GM21423 (cell line): ENCODE results near the gene SKIC8.

ENCODE experiments used
- ATAC-seq: cut with Tn5 transposase; IDR thresholded peaks from one replicate; pipeline ENCODE4 v1.9.1; 2021; ENCODE audit warnings: mild to moderate bottlenecking, moderate library complexity; ENCODE audit not compliant: unreplicated experiment

SKIC8 gene

DNA sequence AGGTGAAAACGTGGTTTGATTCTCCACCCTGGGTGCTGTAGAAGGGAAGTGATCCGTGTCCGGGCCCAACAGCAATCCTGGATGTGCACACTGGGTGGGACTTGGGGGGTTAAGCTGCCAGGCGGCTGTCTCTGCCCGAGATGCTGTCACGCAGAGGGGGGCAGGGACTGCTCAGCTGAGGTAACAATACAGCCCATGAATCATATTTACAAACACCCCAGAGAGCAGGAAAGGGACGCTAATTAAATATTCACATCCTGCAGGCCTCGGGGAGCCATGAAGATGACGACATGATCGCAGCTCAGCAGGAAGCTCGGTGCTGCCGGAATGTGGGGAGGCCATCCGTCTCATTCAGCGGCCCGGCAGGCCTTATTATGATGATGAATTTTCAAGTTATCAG lies 22.8 kb upstream of the SKIC8 start:
- no peak for ATAC-seq

DNA sequence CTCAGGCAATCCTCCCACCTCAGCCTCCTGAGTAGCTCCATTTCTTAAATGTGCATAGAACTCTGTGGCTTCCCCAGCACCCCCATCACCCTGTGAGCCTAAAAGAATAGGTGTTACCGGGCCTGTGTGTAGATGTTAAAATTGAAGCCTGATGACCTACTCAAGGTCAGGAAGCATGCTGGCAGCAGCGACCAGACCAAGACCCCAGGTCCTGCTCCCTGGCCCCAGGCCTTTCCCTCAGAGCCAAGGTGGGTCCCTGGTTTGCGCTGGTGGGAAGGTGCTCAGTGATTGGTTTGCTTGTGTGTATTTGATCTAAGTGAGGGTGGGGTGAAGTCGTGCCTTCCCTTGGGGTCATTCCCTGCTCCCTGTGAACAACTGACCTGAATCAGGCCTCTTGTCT lies 22.4 kb upstream of the SKIC8 start:
- no peak for ATAC-seq

DNA sequence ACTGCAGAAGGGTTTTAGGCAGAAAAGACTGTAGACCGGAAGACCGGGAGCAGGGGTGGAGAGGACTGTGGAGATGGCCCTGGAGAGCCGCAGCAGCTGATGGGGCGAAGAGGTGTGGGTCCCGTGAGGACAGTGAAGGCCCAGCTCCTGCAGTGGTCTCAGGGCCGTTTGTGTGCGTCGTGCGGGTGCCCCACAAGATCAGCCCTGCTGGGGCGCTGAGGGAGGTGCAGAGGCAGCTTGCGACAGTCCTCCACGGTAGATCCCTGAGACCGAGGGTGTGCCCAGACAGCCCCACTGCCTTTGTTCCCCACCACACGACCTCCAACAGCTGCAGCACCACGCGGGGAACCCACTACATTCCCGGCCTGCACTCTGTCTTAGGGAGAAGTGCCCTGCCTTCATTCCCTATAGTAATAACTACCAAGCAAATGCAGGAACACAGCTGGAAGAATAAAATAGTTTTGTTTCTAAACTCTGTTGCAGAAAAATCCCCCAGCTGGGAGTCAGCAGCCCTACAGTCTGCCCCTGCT lies 21.7 kb upstream of the SKIC8 start:
- no peak for ATAC-seq

DNA sequence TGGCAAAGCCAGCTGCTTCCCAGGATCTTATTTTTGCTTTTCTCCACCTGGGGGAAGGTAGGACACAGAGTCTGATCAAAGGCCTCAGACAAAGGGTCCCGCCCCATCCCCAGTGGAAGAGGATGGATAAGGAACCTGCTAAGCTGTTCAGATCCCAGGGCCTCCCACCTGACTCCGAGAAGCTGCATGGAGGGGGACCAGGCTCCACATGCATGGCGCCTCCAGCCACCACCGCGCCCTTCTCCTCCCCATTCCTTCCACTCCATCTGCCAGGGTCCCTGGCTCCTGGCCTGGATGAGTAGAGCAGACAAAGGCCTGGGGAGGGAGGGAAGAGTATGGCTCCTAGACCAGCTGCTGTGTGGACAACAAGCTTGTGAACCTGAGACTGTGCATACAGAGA lies 20.8 kb upstream of the SKIC8 start:
- ATAC-seq = no peak

DNA sequence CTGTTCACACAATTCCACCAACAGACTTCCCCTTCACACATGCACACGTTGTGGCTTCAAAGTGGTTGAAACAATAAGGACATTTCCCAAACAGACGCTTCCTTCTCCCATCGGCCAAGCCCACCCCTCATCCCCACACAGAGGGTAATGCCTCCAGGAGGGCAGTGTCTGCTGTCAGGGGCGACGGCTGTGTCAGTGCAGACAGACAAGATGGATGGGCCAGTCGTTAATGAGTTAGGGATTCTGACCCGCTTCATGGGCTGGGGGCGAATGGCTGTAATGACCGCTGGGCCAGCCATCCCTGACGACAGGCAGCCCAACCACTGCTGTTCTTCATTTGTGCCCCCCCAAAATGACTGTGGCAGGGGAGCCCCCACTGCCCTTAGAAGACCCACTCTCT lies 20.2 kb upstream of the SKIC8 start:
- no peak for ATAC-seq

DNA sequence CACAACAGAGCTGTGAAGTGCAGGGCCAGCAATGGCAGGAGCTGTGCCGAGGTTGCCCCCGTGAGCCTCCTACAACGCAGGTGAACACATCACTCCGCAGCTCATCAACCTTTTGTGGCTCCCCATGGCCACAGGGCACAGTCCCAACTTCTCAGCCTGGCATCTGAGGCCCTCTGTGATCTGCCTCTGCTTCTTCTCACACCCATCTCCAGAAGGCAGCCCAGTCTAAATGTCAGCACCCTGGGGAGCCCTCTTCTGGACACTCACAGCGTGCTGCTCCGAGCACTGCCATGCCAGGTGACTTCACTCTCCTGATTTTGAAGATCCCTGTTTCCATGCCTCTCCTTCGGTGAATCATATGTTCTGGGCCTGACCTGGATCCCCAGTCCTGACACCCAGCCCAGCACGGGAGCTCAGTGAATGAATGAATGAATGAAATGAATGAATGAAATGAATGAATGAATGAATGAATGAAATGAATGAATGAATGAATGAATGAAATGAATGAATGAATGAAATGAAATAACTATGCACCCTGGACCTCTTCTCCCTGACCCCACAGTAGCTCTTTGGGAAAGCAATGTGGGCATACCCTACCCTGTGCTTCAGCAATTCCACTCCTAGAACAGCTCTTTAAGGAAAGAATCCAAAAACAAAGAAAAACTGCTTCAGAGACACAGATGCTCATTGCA lies 17.9 kb upstream of the SKIC8 start:
- no peak for ATAC-seq

DNA sequence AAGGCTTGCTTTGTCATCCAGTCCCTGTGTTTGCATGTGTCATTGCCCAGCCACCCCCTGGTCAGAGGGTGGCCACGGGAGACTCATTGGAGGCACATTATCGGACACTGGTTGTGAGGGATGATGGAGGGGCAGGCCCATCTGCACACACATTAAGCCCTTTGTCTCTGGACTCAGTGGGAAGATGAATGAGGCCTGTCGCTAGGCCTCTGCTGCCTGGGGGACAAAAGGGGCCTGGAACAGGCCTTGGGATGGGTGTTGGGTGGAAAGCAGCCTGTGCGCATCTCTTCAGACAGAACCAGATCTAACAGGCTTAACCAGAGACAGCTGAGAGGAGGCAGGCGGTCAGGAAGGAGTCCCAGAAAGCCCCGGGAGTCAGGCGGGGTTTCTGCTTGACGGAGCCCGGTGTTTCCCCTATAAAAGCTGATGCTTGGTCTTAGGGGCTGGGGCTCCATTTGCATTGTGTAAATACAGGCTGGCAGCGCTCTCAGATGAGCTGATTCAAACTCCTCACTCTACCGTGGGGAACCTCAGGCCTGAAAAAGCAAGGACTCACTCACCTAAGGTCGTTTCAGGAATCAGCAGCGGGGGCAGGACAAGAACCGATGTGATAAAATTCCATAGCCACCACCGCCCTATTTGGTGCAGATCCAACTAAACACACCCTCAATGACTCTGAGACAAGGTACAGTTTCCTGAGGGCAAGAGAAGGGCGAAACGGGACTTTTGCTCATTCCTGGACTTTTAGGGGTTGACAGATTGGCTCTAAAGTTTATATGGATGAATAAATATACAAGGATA lies 17.1 kb upstream of the SKIC8 start:
- no peak for ATAC-seq

DNA sequence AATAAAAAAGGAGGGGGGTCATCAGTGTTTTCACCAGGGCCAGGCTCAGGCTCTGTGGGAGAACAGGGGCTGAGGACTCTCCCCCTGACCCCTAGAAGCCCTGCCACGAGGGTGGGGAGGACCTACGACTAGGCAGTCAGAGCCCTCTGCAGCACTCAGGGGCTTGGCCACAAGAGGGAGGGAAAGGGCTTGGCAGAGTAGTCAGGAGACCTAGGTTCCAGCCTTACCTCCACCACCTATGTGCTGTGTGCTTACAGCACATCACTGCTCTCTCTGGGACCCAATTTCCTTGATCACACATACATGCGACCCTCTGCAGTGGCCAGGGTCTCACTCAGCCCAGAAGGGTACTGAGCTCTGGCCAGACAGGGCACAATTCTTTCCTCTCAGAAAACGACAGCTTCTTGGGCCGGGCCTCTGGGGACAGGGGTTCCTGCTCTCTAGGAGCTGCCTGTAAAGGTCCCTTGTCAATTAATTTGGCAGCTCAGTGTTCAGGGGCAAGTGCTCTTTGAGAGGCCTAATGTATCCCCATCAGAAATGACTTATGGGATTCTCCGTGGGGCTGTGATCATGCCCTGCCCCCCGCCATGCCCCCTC lies 16.4 kb upstream of the SKIC8 start:
- no peak for ATAC-seq

DNA sequence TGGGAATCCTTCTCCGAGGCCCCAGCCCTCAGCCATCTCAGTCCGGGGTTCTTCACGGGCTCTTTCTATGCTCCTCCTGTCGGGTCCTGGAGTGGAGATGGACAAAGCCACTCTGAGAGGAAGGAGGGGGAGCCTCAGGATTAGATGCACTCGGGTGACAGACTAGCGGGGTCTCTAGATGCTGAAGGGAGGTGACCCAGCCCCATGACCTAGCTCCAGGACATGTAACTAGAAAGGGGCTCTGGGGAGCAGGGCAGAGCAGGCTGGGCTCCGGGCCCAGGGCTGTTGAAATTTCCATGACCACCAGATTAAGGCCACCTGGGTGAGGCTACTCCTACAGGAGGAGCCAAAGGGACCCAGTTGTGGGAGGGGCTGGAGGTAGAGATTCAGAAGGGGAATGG lies 14.8 kb upstream of the SKIC8 start:
- no peak for ATAC-seq

DNA sequence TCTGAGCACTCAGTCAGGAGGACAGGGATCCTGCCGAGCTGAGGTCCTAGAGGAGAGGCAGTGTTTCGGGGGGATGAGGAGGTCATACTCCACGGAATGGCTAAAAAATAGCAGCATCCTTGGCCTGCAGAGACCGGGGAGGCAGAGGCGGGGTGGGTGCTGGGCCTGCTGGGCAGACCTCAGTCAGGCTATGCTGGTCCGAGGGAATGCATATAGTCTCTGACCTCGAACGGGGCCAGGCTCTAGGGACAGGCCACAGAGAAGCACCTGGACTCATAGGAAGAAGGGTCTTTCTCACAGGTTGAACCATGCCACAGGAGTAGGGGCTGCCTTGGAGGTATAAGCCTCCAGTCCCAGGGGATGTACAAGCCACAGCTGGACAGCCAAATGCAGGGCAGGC lies 14.0 kb upstream of the SKIC8 start:
- ATAC-seq = no peak

DNA sequence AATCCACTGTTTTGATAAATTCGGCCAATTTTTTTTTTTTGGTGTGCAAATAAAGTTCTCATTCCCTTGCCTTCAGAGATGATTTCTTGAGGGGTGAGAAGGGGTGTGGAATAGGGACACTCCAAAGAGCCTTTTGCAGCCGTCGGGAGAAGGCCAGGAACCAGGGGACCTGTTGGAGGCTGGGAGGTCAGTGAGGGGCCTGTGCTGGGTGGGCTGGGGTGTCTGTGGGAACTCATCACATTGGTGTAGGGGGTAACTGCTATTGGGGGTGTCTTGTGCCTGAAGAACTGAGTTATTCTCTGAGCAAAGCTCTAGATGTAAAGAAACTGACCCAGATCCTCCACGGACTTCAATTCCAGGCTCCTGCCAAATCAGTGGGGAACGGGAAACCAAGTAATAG lies 13.5 kb upstream of the SKIC8 start:
- no peak for ATAC-seq

DNA sequence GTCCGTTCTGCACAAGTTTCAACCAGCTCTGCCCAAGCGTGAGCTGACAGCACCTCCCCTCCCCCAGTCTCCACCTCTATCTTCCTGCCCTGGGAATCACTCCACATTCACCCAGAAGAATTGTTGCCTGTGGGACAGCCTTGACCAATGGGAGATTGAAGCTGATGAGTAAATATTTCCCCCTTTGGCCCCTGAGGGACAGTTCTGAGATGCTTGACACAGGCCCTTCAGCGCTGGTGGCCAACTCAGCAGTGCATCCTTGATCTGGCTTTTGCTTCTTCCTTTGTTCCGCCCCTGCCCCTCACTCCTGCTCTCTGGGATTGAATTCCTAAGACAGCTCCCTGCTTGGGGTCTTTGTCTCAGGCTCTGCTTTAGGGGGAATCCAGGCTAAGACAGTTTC lies 13.1 kb upstream of the SKIC8 start:
- ATAC-seq = no peak

DNA sequence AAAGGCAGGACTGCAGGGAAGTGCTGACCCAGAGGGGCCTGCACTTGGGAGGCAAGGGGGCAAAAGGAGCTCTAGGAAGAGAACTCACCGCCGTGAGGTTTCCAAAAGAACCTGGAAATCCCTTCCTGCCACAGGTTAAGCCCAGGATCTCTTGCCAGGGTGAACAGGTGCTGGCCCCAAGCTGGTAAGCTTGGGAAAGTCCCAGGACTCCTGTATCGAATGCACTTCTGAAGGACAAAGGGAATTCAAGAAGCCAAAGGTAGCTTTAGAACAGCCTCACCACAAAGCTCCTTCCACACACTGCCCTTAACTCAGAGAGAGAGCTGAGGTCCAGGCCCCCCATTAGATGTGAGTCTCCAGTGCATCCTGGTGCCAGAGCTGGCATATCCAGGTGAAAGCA lies 11.9 kb upstream of the SKIC8 start:
- ATAC-seq = no peak

DNA sequence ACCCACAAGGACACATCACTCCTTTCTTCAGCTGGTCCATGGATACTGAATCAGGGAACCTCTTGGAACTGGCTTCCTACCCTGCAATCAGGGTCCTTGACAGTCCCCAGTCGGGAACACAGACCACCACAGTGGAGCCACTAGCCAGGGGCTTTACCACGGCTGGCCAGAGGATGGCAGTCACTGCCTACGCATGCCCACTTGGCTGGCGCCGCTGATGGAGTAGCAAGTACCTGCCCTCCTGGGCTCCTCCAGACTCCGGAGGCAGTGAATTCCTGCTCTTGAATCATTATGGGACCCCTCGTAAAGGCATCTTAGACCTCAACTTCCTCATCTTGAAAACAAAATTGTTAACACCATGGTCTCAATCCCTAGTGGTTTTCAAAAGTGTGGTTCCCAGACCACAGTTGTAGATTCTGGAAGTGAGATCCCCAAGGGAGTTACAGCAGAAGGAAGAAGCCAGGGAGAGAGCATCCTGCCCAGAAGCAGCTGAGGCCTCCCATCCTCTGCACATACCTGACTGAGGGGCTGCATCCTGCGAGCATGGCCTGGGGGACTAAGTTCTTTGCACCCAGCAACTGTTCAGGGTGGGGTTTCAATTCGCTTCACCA lies 9.1 kb upstream of the SKIC8 start:
- no peak for ATAC-seq

DNA sequence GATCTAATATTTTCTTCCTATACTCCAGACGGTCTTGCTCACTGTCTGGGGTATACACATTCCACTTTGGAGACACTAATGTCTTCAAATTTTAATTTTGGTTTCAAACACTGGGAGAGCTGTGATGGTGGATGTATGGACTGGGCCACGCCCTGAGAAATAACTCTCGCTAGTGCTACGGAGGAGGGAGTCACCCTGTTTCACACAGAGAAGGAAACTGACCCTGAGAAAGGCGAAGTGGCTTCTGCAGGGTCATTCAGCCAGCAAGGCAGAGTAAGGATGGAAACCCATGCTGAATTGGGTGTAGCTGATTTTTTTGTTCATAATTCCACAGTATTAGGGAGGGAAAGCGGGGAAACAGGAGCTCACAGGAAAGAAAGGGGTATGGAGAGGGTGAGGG lies 8.6 kb upstream of the SKIC8 start:
- ATAC-seq = no peak

DNA sequence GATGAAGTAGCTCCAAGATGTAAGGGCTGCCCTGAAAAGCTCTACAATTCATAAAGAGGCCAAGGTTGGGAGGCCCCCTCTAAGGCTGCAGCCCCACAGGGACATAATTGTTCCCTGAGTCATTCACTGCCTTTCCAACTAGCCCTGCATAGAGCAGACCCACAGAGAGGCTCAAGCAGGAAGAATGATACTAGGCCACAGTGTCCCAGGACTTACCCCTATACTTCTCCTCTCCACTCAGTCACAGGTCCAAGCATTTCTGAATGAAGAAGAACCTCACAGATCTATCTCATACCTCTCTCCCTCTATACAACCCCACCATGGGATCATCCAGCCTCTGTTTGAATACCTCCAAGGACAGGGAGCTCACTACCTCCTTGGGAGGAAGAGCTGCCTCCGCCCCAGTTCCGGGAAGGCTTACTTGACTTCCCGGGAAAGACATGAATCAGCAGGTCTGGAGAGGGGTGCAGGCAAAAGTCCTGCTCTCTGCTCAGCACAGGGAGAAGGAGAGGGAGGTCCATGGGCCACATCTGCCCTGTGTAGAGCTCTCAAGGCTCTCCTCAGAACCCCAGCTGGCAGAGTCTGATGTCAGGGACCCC lies 6.9 kb upstream of the SKIC8 start:
- no peak for ATAC-seq

DNA sequence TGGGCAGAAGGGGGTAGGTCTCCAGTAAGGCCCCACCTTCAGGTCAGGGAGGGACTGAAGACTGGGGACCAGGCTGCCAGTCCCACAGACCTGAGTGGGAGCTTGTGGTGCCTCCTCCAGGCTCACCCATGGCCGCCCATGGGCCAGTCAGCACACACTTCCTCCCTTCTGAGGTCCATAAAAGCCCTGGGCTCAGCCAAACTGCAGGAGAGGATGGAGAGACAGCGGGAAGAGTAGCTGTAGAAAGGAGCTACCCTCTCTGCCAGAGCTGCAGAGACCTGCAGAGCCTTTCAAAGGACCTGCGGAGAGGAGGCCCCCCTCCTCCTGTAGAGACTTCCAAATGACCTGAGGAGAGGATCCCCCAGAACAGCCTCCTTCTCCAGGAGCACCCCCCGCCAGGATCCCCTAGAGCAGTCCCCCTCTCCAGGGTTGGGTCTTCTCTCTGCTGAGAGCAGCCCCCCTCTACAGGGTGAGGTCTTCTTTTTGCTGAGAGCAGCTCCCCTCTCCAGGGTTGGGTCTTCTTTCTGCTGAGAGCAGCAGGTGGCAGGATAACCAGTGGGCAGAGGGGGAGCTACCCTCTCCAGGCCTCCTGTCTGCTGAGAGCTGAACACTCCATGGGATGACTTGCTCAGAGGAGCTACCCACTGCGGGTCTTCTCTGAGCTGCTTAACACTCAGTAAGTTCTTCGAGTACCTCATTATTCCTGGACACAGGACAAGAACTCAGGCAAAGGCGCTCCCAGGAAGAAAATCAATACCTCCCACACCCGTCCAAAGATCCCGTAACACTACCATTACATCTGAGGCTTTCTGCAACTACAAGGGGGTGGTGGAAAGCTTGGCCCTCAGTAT lies 5.0 kb upstream of the SKIC8 start:
- ATAC-seq = no peak

DNA sequence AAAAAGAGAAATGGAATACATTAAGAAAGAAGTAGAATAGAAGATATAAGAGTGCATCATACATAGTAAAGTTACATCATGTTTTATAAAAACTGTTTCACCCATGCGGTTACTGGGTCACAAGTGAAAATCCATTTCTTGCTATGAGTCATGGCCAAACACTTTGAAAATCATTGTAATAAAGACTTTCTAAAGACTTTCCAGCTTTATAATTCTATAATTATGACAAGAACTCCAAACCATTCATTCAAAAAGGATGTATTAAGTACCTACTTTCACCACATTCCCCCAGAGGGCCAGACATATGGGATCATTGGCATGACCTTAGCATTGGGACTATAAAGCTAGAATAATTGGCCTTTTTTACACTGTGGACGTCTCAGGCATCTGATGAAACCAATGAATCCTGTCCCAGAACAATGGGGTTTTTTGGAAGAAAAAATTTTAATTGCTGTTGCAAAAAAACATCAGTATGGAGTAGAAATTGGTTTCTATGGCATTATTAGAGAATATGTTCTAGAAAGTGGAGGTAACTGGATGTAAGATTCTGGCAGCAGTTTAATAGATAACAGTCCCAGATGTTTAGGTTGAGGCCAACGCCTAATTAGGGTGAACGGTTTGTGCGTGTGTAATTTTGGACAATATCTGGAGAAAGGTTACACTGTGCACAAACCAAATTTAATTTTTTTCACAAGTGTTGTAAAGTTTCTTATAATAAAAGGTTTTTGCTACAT lies 3.3 kb upstream of the SKIC8 start:
- no peak for ATAC-seq

DNA sequence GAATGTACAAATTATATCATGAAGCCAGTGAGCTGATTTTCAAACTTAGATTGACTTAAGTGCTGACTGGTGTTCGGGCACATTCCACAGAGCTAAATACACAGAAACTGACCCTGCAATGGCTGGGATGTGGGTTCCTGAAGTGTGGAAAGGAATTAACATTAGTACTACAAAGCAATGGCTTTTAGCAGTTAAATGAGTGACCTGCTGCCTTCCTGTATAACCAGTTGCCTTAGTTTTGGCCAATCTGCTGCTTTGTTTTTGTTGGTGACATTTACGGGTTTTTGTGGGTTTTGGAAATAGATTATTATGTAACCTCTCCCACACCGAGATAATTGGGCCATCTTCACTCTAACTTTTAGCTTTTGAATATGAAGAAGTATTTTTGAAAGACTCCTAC lies 2.4 kb upstream of the SKIC8 start:
- ATAC-seq = no peak

DNA sequence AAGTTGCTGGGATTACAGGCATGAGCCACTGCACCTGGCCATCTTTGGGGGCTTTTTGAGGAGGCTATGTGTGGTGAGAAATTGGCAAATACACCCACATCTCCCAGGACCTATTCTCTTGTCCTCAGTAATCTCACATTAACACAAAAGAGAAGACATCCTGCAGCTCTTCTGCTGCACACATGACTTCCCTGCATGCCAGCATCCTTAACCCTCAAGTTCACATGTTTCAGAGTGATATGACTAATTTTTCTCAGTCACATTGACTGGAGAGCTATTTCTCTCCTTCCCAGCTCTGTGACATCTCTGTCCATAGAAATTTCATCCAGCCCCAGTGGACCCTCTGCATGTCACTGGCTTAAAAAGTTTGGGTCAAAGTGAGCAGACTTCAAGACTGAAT lies 1.9 kb upstream of the SKIC8 start:
- ATAC-seq = no peak
